SU-DHL-6 (cell line): ENCODE measurements around the gene TCEAL8.

Source experiments
- CTCF ChIP-seq: fragments of 200-600 bp; sonication (generic); IDR thresholded peaks from one replicate; pipeline ENCODE4 v1.5.1; 2017; ENCODE audit warnings: antibody characterized with exemption, mild to moderate bottlenecking, low read length, moderate library complexity; ENCODE audit not compliant: insufficient read depth, poor library complexity, severe bottlenecking
- EZH2phosphoT487 ChIP-seq: fragments of 200-600 bp; sonication (generic), shearing (Covaris generic); conservative IDR thresholded peaks from 2 replicates; pipeline ENCODE4 v1.6.1; 2018; ENCODE audit warnings: mild to moderate bottlenecking, antibody characterized with exemption, low read length, moderate library complexity, mixed read lengths

- TF ChIP-seq CTCF (no peak), EZH2phosphoT487 (no peak)
Measured at GRCh38 chrX:103240155-103240554, 14.8 kb downstream of the TCEAL8 start.
